Keratinocyte (primary cell): ENCODE data around the gene ADAMTS17. TPM values are rescaled to one million over a fixed set of nuclear protein-coding genes. Genes with fewer than 3 reads are reported as not detected.

Experiments
- DNase-seq: peaks from one replicate; pipeline ENCODE4 v3.0.0-alpha.2; 2011; ENCODE audit warnings: low read depth, missing footprints, low spot score
- FAIRE-seq: peaks from 2 replicates; lab custom pipeline; 2011; peaks lifted over from hg19 to GRCh38; lab: Jason Lieb, UNC
- H2AFZ ChIP-seq: 2 replicates; pipeline ENCODE4 v1.6.0; 2012; ENCODE audit warnings: low read length, control low read depth, inconsistent platforms; ENCODE audit not compliant: control insufficient read depth
- H3K27ac ChIP-seq: 2 replicates; pipeline ENCODE4 v1.5.1; 2011; ENCODE audit warnings: low read length; ENCODE audit not compliant: control insufficient read depth, insufficient read depth
- H3K27me3 ChIP-seq: 3 replicates; pipeline ENCODE4 v1.6.0; 2011; ENCODE audit warnings: low read length; ENCODE audit not compliant: control insufficient read depth, insufficient read depth; ENCODE audit errors: extremely low read depth
- H3K36me3 ChIP-seq, 2 experiments: 2 replicates in 1 of 2; 3 replicates in 1 of 2; pipeline ENCODE4 v1.5.1; 2011; ENCODE audit warnings: low read length in 2 of 2, mild to moderate bottlenecking in 1 of 2; ENCODE audit not compliant: control insufficient read depth in 2 of 2, insufficient read depth in 2 of 2; ENCODE audit errors: extremely low read depth in 1 of 2
- H3K4me1 ChIP-seq: 3 replicates; pipeline ENCODE4 v1.5.1; 2011; ENCODE audit warnings: low read length; ENCODE audit not compliant: control insufficient read depth, insufficient read depth; ENCODE audit errors: extremely low read depth
- H3K4me2 ChIP-seq: 3 replicates; pipeline ENCODE4 v1.6.0; 2011; ENCODE audit warnings: low read depth, low read length; ENCODE audit not compliant: control insufficient read depth, insufficient read depth; ENCODE audit errors: extremely low read depth
- H3K4me3 ChIP-seq, 3 experiments: fragments of 200-600 bp in 1 of 3; sonication (generic) in 1 of 3; 2 replicates in 2 of 3; 3 replicates in 1 of 3; pipeline ENCODE4 v1.5.1; 2011 to 2016; ENCODE audit warnings: low read length in 3 of 3, mild to moderate bottlenecking in 3 of 3, control low read depth in 2 of 3, inconsistent platforms in 1 of 3, low read depth in 1 of 3, mixed read lengths in 1 of 3, mixed run types in 1 of 3, moderate library complexity in 1 of 3; ENCODE audit not compliant: control insufficient read depth in 2 of 3, insufficient read depth in 2 of 3; ENCODE audit errors: extremely low read depth in 1 of 3
- H3K79me2 ChIP-seq: 2 replicates; pipeline ENCODE4 v1.6.0; 2012; ENCODE audit warnings: low read length; ENCODE audit not compliant: control insufficient read depth, insufficient read depth
- H3K9ac ChIP-seq: 3 replicates; pipeline ENCODE4 v1.6.0; 2011; ENCODE audit warnings: low read length; ENCODE audit not compliant: control insufficient read depth, insufficient read depth; ENCODE audit errors: extremely low read depth
- H3K9me1 ChIP-seq: 3 replicates; pipeline ENCODE4 v1.6.0; 2011; ENCODE audit warnings: low read length; ENCODE audit not compliant: control insufficient read depth, insufficient read depth; ENCODE audit errors: extremely low read depth
- H3K9me3 ChIP-seq: 2 replicates; pipeline ENCODE4 v1.5.1; 2012; ENCODE audit warnings: low read depth, low read length; ENCODE audit not compliant: control insufficient read depth
- H4K20me1 ChIP-seq: 3 replicates; pipeline ENCODE4 v1.6.0; 2011; ENCODE audit warnings: low read length; ENCODE audit not compliant: control insufficient read depth, insufficient read depth; ENCODE audit errors: extremely low read depth
- EZH2 ChIP-seq: IDR thresholded peaks from one replicate; pipeline ENCODE4 v1.6.1; 2012; ENCODE audit warnings: inconsistent platforms, mild to moderate bottlenecking, low read length, moderate library complexity
- dilution Hi-C: fragments of 300-500 bp; cut with MboI; formaldehyde crosslinking; loops from one replicate; pipeline ENCODE4 v1.7.0; 2020; ENCODE audit warnings: low sequenced_read_pairs; ENCODE audit not compliant: extremely low pct_ligation_motif_present
- polyA plus RNA-seq, 5 experiments: library from polyadenylated mRNA; depleted of rRNA in 3 of 5; stranded (reverse) in 3 of 5; stranded (forward) in 1 of 5; unstranded in 1 of 5; fragments of >200 nt; gene quantifications; 1 replicate in 1 of 5; 2 replicates in 3 of 5; 3 replicates in 1 of 5; pipeline versions ENCODE4 v1.2.1 to v1.2.3, GENCODE V29; 2011 to 2012; ENCODE audit warnings: missing spikeins in 2 of 5, low read depth in 1 of 5, low replicate concordance in 1 of 5
- TF ChIP-seq, protein P1 (sequence below), 3 experiments: IDR thresholded peaks in 1 of 3; conservative IDR thresholded peaks in 1 of 3; optimal IDR thresholded peaks in 1 of 3; 2 replicates in 2 of 3; 3 replicates in 1 of 3; pipeline versions ENCODE3 to v1.5.1; 2011; ENCODE audit warnings: low read length in 3 of 3, mild to moderate bottlenecking in 3 of 3, moderate library complexity in 2 of 3, control low read depth in 1 of 3, inconsistent platforms in 1 of 3; ENCODE audit not compliant: insufficient read depth in 2 of 3; ENCODE audit errors: extremely low read depth in 1 of 3

Gene ADAMTS17
- polyA plus RNA-seq, 1 donor (not counting 4 experiments of a cell fraction or from before 2014, with no cell fraction given), result 0.18 TPM

DNA sequence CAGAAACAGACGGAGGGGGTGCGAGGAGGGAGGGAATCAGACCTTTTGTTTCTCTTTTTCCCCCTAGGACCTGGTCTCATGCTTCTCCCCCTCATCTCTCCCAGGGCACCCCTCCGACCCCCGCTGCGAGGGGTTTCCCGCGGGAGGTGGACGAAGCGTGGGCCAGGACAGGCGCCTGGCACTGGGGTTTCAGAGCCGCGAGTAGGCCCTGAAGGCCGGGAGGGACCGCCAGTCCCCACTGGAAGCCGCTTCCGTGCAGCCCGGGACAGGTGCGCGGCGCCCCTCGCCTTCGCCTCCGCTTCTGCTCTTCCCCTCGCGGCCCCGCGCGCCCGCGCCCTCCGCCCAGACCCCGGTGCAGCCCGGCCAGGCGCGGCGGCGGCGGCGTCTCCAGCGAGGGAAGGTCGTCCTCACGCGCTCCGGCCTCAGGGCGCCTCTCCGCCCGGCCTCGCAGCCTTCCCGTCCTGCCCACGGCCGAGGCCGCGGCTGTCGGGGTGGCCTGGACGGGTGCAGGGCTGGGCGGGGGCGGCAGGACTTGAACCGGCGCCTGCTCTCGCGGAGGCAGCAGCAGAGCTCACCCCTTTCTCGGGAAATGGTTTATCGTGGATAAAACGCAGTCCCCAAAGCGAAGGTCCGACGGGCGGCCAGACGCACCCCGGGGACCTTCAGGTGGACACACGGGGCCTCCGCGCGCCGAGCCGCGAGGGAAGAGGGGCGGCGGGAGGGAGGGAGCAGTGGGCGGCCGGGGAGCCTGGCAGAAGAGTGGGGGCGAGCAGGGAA, 31.5 kb upstream of the ADAMTS17 start:
- Histone ChIP-seq H3K27me3 (peaks cover 27% of the 10 kb centered on the region), H3K4me3 (peak overlapping the region in 1 of 3 experiments; percentile 45), H3K9me1 (no peaks in the 10 kb centered on the region), H4K20me1 (no peaks in the 10 kb centered on the region), H3K36me3 (no peaks in the 10 kb centered on the region), H3K9me3 (no peaks in the 10 kb centered on the region), H2AFZ (no peak overlapping the region), H3K27ac (no peak overlapping the region), H3K79me2 (no peaks in the 10 kb centered on the region), H3K4me2 (peak overlapping the region; percentile 51), H3K9ac (no peak overlapping the region), H3K4me1 (no peaks in the 10 kb centered on the region)
- FAIRE-seq (no peak), DNase-seq (no peak)
- TF ChIP-seq, protein P1, sequence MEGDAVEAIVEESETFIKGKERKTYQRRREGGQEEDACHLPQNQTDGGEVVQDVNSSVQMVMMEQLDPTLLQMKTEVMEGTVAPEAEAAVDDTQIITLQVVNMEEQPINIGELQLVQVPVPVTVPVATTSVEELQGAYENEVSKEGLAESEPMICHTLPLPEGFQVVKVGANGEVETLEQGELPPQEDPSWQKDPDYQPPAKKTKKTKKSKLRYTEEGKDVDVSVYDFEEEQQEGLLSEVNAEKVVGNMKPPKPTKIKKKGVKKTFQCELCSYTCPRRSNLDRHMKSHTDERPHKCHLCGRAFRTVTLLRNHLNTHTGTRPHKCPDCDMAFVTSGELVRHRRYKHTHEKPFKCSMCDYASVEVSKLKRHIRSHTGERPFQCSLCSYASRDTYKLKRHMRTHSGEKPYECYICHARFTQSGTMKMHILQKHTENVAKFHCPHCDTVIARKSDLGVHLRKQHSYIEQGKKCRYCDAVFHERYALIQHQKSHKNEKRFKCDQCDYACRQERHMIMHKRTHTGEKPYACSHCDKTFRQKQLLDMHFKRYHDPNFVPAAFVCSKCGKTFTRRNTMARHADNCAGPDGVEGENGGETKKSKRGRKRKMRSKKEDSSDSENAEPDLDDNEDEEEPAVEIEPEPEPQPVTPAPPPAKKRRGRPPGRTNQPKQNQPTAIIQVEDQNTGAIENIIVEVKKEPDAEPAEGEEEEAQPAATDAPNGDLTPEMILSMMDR (optimal IDR thresholded peaks at IDR 0.05 in 1 of 3, IDR thresholded peaks at IDR 0.05 in 1 of 3, conservative IDR thresholded peaks at IDR 0.05 in 1 of 3; ENCODE audit: extremely low read depth in 1 of 3, insufficient read depth in 2 of 3, low read length in 3 of 3), result no peak
- peak; percentile 63 for TF ChIP-seq EZH2
- dilution Hi-C loops, result no loop called here

DNA sequence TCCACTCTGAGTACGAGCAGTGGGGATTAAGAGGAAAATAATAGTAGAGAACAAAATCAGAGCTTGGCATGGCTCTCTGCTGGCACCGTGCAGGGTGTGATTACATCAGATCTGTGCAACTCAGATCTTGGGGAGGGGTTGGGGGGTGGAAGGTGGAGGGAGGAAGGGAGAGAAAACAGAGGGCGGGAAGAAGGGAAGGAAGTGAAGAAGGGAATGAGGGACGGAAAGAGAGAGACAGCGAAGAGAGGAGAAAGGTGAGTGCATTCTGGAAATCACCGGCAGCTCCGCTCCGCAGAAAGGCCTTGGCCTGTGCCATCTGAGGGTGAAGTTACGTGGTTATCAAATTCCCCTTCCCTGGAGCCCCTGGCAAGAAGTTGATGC, 31.0 kb upstream of the ADAMTS17 start:
- Histone ChIP-seq H3K36me3 (no peaks in the 10 kb centered on the region), H3K79me2 (no peaks in the 10 kb centered on the region), H3K27ac (no peak overlapping the region), H3K4me1 (no peaks in the 10 kb centered on the region), H3K9me3 (no peaks in the 10 kb centered on the region), H3K9ac (no peak overlapping the region), H3K4me3 (peak overlapping the region in 1 of 3 experiments; percentile 45), H3K27me3 (peaks cover 27% of the 10 kb centered on the region), H3K9me1 (no peaks in the 10 kb centered on the region), H4K20me1 (no peaks in the 10 kb centered on the region), H2AFZ (no peak overlapping the region), H3K4me2 (peak overlapping the region; percentile 51)
- dilution Hi-C loops, result no loop called here
- FAIRE-seq, result no peak
- no peak for DNase-seq
- no peak for TF ChIP-seq EZH2
- TF ChIP-seq, protein P1 (optimal IDR thresholded peaks at IDR 0.05 in 1 of 3, IDR thresholded peaks at IDR 0.05 in 1 of 3, conservative IDR thresholded peaks at IDR 0.05 in 1 of 3; ENCODE audit: extremely low read depth in 1 of 3, insufficient read depth in 2 of 3, low read length in 3 of 3), result no peak
